HG03571 (cell line): Measurements from ENCODE around the gene BRD2.

Source experiments
- ATAC-seq: cut with Tn5 transposase; IDR thresholded peaks from one replicate; pipeline ENCODE4 v1.9.1; 2021; ENCODE audit not compliant: unreplicated experiment

Gene BRD2

DNA sequence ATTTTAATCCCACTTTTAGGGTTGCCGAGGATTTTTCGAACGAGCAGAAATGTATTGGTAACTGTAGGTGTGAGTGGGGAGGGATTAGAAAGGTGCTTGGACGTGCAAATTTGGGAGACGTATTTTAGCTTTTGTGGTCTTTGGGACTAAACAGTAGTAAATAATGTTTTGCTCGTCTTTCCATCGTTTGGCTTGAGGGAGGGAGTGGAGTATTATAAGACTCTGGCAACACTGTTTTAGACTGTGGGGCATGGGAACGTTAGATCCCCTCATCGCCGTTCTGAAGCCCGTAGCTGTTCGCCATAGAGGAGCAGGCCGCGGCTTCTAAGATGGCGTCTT is 2.8 kb downstream of the BRD2 start:
- ATAC-seq, result no peak

DNA sequence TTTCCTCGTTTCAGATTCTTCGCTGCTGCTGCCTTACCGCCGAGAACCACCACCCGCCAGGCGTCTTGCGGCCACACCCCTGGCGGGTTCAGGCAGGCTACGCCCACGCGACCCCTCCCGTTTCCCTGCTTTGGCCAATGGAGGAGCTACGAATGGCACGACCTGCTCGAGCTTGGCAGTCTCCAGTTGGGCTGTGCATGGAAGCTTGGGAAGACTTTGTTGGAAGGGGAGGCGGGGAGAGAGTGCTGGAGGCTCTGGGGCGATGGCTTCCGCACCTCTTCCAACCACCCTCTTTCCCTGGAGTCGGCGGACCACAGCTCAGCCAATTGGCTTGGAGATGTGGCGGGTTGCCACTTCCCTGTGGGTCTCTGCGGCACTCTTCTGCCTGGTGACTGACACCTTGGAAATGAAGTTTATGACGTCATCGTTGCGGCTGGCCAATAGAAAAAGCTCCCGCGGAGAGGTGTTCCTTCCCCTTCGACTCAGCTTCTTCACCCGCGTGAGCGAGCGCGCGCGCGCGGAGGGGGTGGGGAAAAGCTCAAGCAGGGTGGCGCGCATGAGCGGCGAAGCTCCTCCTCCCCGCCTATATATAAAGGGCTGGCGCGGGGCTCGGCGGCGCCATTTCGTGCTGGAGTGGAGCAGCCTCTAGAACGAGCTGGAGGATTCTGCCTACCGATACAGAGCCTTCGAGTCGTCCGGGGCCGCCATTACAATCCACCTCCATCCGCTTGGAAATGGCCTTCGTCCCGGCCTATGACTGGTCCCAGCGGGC is 3.4 kb downstream of the BRD2 start:
- peak; percentile 45 for ATAC-seq

DNA sequence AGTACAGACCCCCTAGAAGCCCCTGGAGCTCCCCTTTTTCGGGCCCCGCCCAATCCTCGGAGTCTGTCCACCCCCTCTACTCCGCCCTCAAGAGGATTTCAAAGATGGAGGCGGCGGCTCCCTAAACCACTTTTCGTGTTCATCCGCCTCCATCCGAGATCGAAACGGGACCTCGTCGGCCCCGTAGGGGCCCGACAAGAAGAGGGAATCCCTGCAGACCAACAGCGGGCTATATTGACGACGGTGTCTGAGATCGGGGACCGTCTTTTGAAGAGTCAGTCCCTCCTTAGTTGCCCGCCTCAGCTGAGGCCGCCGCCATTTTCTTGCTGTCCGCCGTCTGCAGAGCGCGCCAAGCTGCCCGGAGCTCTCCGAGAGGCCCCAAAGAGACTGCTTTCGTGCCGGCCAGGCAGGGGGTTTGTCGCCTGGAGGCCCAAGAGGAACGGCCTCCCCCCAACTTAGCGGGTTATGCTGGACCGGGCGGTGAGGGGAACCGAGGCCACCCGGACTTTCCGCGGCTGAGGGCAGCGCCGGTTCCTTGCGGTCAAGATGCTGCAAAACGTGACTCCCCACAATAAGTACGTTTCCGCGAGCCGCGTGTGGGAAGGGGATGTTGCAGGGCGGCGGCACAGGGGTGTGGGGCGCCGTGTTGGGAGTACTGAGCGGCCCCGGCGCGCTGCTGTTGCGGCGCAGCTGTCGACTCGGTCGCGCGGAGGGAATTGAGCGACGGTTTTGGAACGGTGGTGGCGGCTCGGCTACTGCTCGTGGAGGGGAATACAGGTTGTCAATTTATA is 4.2 kb downstream of the BRD2 start:
- no peak for ATAC-seq

DNA sequence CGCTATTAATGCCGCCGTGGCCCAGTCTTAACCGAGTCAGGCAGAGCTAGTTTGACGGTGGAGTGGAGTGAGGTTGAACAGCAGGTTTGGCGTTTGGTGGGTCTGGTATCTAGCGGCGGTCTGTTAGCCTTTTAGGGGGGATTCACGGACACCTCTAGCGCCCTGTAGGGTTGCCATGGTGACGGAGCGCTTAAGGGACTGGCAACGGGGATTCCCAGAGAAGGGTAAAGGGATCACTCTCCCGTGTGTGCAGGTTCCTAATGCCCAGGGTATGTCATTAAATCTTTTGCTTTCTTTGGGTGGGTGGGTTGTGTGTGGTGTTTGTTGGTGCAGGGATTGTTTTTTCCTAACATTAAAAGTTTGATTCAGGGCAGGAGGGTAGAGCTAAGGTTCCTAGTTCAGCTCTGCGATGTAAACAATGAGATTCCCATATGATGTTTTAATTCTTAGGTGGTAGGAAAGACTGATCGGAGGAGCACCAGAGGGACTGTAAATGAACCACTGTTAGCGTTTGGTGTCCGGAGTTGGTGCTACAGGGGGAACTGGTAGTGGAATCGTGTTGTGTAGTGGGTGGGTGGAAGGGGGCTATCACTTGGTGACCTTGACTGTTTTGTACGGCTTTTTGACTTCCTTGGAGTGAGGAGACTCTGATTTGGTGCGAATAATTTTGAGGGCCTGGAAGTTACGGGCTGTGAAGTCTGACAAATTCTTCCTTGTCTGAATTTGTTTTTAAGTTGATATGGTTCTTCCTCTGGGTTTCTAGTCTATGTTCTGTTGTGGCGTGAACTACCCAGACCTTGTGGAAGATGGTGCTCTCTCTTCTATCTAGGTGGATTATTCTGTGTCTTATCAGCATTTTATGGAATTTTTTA is 5.0 kb downstream of the BRD2 start:
- no peak for ATAC-seq

- ATAC-seq, result no peak
Measured at GRCh38 chr6:32974016-32974333, 5.6 kb downstream of the BRD2 start.

GRCh38 chr6:32974541-32975308 is 6.3 kb downstream of the BRD2 start:
- ATAC-seq, result no peak

GRCh38 chr6:32975886-32976285 is 7.5 kb downstream of the BRD2 start:
- ATAC-seq, result no peak

DNA sequence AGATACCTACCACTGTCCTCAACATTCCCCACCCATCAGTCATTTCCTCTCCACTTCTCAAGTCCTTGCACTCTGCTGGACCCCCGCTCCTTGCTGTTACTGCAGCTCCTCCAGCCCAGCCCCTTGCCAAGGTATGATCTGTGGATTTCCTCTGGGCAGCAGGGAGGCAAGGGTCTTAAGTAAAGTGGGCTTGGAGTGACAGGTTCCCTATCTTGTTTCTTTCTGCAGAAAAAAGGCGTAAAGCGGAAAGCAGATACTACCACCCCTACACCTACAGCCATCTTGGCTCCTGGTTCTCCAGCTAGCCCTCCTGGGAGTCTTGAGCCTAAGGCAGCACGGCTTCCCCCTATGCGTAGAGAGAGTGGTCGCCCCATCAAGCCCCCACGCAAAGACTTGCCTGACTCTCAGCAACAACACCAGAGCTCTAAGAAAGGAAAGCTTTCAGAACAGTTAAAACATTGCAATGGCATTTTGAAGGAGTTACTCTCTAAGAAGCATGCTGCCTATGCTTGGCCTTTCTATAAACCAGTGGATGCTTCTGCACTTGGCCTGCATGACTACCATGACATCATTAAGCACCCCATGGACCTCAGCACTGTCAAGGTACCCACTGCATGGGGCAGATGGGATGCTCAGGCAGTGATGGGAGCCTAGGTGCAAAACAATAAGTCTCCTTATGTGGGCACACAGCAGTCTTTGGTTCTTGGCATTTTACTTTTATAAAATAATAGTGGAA is 8.1 kb downstream of the BRD2 start:
- ATAC-seq, result no peak

DNA sequence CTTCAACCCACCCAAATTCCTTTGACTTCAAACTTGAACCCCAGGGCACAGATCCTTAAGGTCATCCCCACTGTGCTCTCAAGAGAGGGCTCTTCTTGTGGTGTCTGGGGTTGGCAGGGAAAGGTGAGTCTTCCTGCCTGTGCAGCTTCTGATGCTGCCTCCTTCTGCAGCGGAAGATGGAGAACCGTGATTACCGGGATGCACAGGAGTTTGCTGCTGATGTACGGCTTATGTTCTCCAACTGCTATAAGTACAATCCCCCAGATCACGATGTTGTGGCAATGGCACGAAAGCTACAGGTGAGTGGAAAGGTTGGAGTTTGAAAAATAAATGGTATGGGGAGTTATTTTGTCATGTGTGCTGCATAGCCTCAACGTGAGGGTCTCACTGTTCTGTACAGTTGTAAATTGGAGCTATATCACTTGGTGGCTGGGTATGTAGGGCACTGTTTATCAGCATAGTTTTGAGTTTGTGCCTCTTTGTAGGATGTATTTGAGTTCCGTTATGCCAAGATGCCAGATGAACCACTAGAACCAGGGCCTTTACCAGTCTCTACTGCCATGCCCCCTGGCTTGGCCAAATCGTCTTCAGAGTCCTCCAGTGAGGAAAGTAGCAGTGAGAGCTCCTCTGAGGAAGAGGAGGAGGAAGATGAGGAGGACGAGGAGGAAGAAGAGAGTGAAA is 9.0 kb downstream of the BRD2 start:
- ATAC-seq, result no peak

GRCh38 chr6:32977953-32978324 is 9.5 kb downstream of the BRD2 start:
- no peak for ATAC-seq

GRCh38 chr6:32979720-32980487 is 11.5 kb downstream of the BRD2 start:
- ATAC-seq, result no peak

- ATAC-seq, result no peak
Measured at GRCh38 chr6:32980488-32981038, 12.2 kb downstream of the BRD2 start.

DNA sequence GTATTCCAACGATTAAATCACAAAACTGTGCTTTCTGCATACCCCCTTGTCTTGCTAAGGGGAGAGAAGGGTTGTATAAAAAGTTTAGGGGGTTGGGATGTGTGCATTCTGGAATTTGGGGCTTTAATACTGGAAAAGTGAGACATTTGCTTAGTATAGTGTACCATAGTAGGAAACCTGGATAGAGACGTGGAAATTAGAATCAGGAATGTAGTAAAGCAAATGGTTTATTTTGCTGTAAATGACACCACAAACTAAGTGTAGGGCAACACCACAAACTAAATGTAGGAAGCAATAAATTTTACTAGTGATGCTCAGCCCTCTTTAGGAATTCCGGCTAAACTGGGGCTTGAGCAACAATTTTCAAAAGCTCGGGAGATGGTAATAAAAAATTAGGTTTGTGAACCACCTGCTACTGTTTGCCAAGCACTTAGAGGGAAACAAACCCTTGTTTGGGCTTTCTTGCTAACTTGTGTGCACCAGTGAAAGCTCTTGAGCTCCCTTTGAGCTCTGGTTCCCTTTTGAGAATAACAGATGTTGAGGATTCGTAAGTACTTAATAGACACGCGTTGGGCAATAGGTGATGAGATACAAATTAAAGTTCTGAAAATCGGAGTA is 13.8 kb downstream of the BRD2 start:
- no peak for ATAC-seq

- no peak for ATAC-seq
Measured at GRCh38 chr6:32982702-32983492, 14.5 kb downstream of the BRD2 start.

DNA sequence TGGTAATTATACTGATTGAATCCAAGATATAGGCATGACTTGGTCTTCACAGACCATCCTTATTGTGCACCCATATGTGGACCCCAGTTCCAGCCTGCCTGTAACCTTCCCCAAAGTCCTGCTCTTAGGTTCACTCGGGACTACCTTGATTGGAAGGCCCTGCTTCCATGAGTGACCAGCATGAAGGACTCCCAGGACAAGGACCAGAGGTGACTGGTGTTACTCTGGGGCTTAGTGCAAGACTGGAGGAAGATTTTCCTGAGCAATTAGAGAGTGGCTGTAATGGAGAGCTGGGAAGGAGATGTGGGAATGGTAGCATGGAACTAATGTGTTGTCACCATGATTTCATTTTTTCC is 15.1 kb downstream of the BRD2 start:
- no peak for ATAC-seq

DNA sequence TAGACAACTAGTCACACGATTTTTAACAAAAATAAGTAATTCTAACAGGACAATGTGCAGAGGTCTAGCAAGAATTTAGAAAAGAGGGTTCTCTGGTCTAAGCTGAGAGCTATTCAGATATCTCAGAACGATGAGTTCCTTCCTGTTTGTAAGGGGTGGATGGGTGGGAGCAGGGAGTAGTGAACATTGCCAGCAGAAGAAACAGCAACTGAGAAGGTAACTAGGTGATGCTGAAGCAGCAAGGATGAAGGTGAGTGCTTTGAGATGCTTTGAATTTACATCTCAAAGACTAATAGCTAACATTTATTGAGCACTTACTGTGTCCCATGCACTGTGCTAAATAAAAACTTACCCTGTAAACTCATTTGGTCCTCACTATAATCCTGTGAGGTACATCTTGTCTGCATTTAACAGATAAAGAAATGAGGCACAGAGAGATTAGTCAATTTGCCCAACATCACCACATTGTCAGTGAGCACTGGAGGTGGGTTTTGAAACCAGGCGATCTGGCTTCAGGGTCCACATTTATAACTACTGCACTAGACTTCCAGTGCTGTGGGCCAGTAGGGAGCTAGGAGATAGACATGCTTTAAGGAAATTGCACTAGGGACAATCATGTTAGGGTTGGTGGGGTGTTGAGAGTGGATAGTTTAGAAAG is 15.7 kb downstream of the BRD2 start:
- ATAC-seq, result no peak
